Prostate gland (tissue), 2 donors: Measurements from ENCODE around the gene IL12RB2. TPM values are rescaled to one million over a fixed set of nuclear protein-coding genes. Genes with fewer than 3 reads are reported as not detected.

Experiments used
- DNase-seq: peaks from one replicate; pipeline ENCODE4 v3.0.0-alpha.2; 2019; ENCODE audit warnings: low spot score
- H3K27ac ChIP-seq, 2 donors: fragments of 200-600 bp; sonication (generic); 2 replicates each; pipeline ENCODE4 v1.5.1; 2017 to 2019
- H3K27me3 ChIP-seq: fragments of 200-600 bp; sonication (generic); replicated peaks from 2 replicates; pipeline ENCODE4 v1.5.1; 2019; ENCODE audit not compliant: insufficient read depth
- H3K36me3 ChIP-seq, 2 donors: fragments of 200-600 bp; sonication (generic); 1 replicate in 1 of 2; 2 replicates in 1 of 2; pipeline versions ENCODE4 v1.5.1 to v1.8.1; 2017 to 2019
- H3K4me1 ChIP-seq: fragments of 200-600 bp; sonication (generic); replicated peaks from 2 replicates; pipeline ENCODE4 v1.5.1; 2019
- H3K4me3 ChIP-seq, 2 donors: fragments of 200-600 bp; sonication (generic); 2 replicates each; pipeline ENCODE4 v1.5.1; 2017 to 2019
- H3K9me3 ChIP-seq: fragments of 200-600 bp; sonication (generic); 2 replicates; pipeline ENCODE4 v1.5.1; 2017
- POLR2A ChIP-seq: fragments of 450-650 bp; IDR thresholded peaks from one replicate; pipeline ENCODE4 v1.6.1; 2016; ENCODE audit warnings: antibody characterized with exemption, mild to moderate bottlenecking
- POLR2AphosphoS5 ChIP-seq: sonication (generic); formaldehyde crosslinking; IDR thresholded peaks from one replicate; pipeline ENCODE4 v1.6.1; 2017; ENCODE audit warnings: antibody characterized with exemption
- whole genome bisulfite sequencing: methylation state at CpG from one replicate; pipeline ENCODE4 v1.1.5; 2018; 5-methylcytosine and 5-hydroxymethylcytosine counted together
- intact Hi-C: fragments of 100-400 bp; cut with DNase I; formaldehyde crosslinking; loops from one replicate; pipeline ENCODE4 v1.14.2; 2022
- total RNA-seq, 2 donors: library from RNA; depleted of rRNA; stranded (reverse); fragments of >200 nt; gene quantifications; one replicate each; pipeline ENCODE4 v1.1.0, GENCODE V29; 2016
- TF ChIP-seq, protein P1 (sequence below), 4 experiments: fragments of 200-600 bp in 2 of 4; fragments of 450-650 bp in 2 of 4; sonication (generic) in 2 of 4; IDR thresholded peaks; 1 replicate in 3 of 4; 2 replicates in 1 of 4; pipeline ENCODE4 v1.5.1; 2016 to 2019; ENCODE audit warnings: antibody characterized with exemption in 4 of 4, mild to moderate bottlenecking in 2 of 4, moderate library complexity in 2 of 4

IL12RB2 gene
- total RNA-seq, 2 donors from 2014 or later, result 0.18 to 1.6 TPM

DNA sequence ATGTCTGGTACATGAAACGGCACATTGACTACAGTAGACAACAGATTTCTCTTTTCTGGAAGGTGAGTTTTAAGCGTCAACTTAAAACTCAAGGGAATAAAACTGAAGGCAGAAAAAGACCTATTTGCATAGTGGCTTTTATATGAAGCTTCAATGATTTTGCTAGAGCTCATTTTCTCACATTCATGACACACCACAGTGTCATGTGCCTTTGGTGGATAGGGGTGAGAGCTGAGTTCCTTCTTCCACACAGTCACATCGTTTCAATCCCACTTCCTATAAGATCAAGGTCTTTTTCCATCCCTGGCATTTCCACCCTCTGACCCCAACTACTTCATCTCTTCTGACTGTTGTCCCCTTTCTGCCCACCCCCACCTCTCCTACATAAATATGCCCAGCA is 31.0 kb downstream of the IL12RB2 start:
- no peak for DNase-seq
- TF ChIP-seq POLR2A (no peak), POLR2AphosphoS5 (no peak)
- TF ChIP-seq, protein P1, sequence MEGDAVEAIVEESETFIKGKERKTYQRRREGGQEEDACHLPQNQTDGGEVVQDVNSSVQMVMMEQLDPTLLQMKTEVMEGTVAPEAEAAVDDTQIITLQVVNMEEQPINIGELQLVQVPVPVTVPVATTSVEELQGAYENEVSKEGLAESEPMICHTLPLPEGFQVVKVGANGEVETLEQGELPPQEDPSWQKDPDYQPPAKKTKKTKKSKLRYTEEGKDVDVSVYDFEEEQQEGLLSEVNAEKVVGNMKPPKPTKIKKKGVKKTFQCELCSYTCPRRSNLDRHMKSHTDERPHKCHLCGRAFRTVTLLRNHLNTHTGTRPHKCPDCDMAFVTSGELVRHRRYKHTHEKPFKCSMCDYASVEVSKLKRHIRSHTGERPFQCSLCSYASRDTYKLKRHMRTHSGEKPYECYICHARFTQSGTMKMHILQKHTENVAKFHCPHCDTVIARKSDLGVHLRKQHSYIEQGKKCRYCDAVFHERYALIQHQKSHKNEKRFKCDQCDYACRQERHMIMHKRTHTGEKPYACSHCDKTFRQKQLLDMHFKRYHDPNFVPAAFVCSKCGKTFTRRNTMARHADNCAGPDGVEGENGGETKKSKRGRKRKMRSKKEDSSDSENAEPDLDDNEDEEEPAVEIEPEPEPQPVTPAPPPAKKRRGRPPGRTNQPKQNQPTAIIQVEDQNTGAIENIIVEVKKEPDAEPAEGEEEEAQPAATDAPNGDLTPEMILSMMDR (IDR thresholded peaks at IDR 0.05), result no peak
- Histone ChIP-seq H3K27me3 (no peaks in the 10 kb centered on the region), H3K36me3 (no peaks in the 10 kb centered on the region), H3K4me1 (no peaks in the 10 kb centered on the region), H3K4me3 (no peak overlapping the region), H3K9me3 (no peaks in the 10 kb centered on the region), H3K27ac (no peak overlapping the region)
- intact Hi-C loops, result no loop called here
- WGBS, result 85% methylated on average over 3 of the region's 3 CpGs

- WGBS, result 45% methylated on average over 7 of the region's 7 CpGs
- intact Hi-C loops, result no loop called here
- Histone ChIP-seq H3K27ac (no peak overlapping the region), H3K4me1 (no peaks in the 10 kb centered on the region), H3K36me3 (no peaks in the 10 kb centered on the region), H3K27me3 (no peaks in the 10 kb centered on the region), H3K4me3 (no peak overlapping the region), H3K9me3 (no peaks in the 10 kb centered on the region)
- TF ChIP-seq POLR2AphosphoS5 (no peak), POLR2A (no peak)
- TF ChIP-seq, protein P1 (IDR thresholded peaks at IDR 0.05), result no peak
- no peak for DNase-seq
These were observed 32.1 kb downstream of the IL12RB2 start for GRCh38 chr1:67339623-67340343.

- no peaks in the 10 kb centered on the region for H3K27me3 ChIP-seq
- intact Hi-C loops, result no loop called here
- H3K9me3 ChIP-seq, result no peaks in the 10 kb centered on the region
- H3K4me1 ChIP-seq, result no peaks in the 10 kb centered on the region
- no peak for DNase-seq
- WGBS, result 83% methylated on average over 5 of the region's 5 CpGs
- no peak for TF ChIP-seq POLR2AphosphoS5
- no peak for TF ChIP-seq POLR2A
- TF ChIP-seq, protein P1 (IDR thresholded peaks at IDR 0.05), result no peak
- no peaks in the 10 kb centered on the region for H3K36me3 ChIP-seq
- H3K27ac ChIP-seq, result no peak overlapping the region
- no peak overlapping the region for H3K4me3 ChIP-seq
These were observed 34.6 kb downstream of the IL12RB2 start for GRCh38 chr1:67342076-67342890.

- no peak overlapping the region for H3K27ac ChIP-seq
- H3K27me3 ChIP-seq, result no peaks in the 10 kb centered on the region
- H3K4me1 ChIP-seq, result no peaks in the 10 kb centered on the region
- H3K9me3 ChIP-seq, result no peaks in the 10 kb centered on the region
- WGBS, result 13% methylated on average over 2 of the region's 2 CpGs
- intact Hi-C loops, result no loop called here
- H3K4me3 ChIP-seq, result no peak overlapping the region
- TF ChIP-seq POLR2A (no peak), POLR2AphosphoS5 (no peak)
- TF ChIP-seq, protein P1 (IDR thresholded peaks at IDR 0.05), result no peak
- no peaks in the 10 kb centered on the region for H3K36me3 ChIP-seq
- no peak for DNase-seq
These were observed 37.9 kb downstream of the IL12RB2 start for GRCh38 chr1:67345556-67345955.
